ENCODE results near the gene TDRD9.

- no peak for TF ChIP-seq EZH2phosphoT487 (IDR thresholded peaks at IDR 0.05; ENCODE audit: insufficient read depth, low read depth)
- no peak for TF ChIP-seq EZH2 (IDR thresholded peaks at IDR 0.05; ENCODE audit: insufficient read depth, poor library complexity, severe bottlenecking)
Measured at GRCh38 chr14:104073764-104074163, 145.5 kb downstream of the TDRD9 start.
